ENCODE measurements around the gene CC2D1A.

GRCh38 chr19:13938301-13939064 is 32.5 kb downstream of the CC2D1A start, which contains the start of gene PODNL1:
- TF ChIP-seq CTCF (conservative IDR thresholded peaks at IDR 0.05 in 1 of 2, IDR thresholded peaks at IDR 0.05 in 1 of 2; ENCODE audit: extremely low read depth in 1 of 2, insufficient read depth in 1 of 2, low read depth in 1 of 2, low read length in 2 of 2) (no peak), EZH2 (IDR thresholded peaks at IDR 0.05; ENCODE audit: borderline replicate concordance, low read length) (no peak)

Measured in mammary epithelial cell (primary cell).